Keratinocyte (primary cell): Measurements from ENCODE around the gene TM4SF5. TPM values are rescaled to one million over a fixed set of nuclear protein-coding genes. Genes with fewer than 3 reads are reported as not detected.

ENCODE experiments used
- DNase-seq: peaks from one replicate; pipeline ENCODE4 v3.0.0-alpha.2; 2011; ENCODE audit warnings: low read depth, missing footprints, low spot score
- FAIRE-seq: peaks from 2 replicates; lab custom pipeline; 2011; peaks lifted over from hg19 to GRCh38; lab: Jason Lieb, UNC
- H2AFZ ChIP-seq: 2 replicates; pipeline ENCODE4 v1.6.0; 2012; ENCODE audit warnings: low read length, control low read depth, inconsistent platforms; ENCODE audit not compliant: control insufficient read depth
- H3K27ac ChIP-seq: 2 replicates; pipeline ENCODE4 v1.5.1; 2011; ENCODE audit warnings: low read length; ENCODE audit not compliant: control insufficient read depth, insufficient read depth
- H3K27me3 ChIP-seq: 3 replicates; pipeline ENCODE4 v1.6.0; 2011; ENCODE audit warnings: low read length; ENCODE audit not compliant: control insufficient read depth, insufficient read depth; ENCODE audit errors: extremely low read depth
- H3K36me3 ChIP-seq, 2 experiments: 2 replicates in 1 of 2; 3 replicates in 1 of 2; pipeline ENCODE4 v1.5.1; 2011; ENCODE audit warnings: low read length in 2 of 2, mild to moderate bottlenecking in 1 of 2; ENCODE audit not compliant: control insufficient read depth in 2 of 2, insufficient read depth in 2 of 2; ENCODE audit errors: extremely low read depth in 1 of 2
- H3K4me1 ChIP-seq: 3 replicates; pipeline ENCODE4 v1.5.1; 2011; ENCODE audit warnings: low read length; ENCODE audit not compliant: control insufficient read depth, insufficient read depth; ENCODE audit errors: extremely low read depth
- H3K4me2 ChIP-seq: 3 replicates; pipeline ENCODE4 v1.6.0; 2011; ENCODE audit warnings: low read depth, low read length; ENCODE audit not compliant: control insufficient read depth, insufficient read depth; ENCODE audit errors: extremely low read depth
- H3K4me3 ChIP-seq, 3 experiments: fragments of 200-600 bp in 1 of 3; sonication (generic) in 1 of 3; 2 replicates in 2 of 3; 3 replicates in 1 of 3; pipeline ENCODE4 v1.5.1; 2011 to 2016; ENCODE audit warnings: low read length in 3 of 3, mild to moderate bottlenecking in 3 of 3, control low read depth in 2 of 3, inconsistent platforms in 1 of 3, low read depth in 1 of 3, mixed read lengths in 1 of 3, mixed run types in 1 of 3, moderate library complexity in 1 of 3; ENCODE audit not compliant: control insufficient read depth in 2 of 3, insufficient read depth in 2 of 3; ENCODE audit errors: extremely low read depth in 1 of 3
- H3K79me2 ChIP-seq: 2 replicates; pipeline ENCODE4 v1.6.0; 2012; ENCODE audit warnings: low read length; ENCODE audit not compliant: control insufficient read depth, insufficient read depth
- H3K9ac ChIP-seq: 3 replicates; pipeline ENCODE4 v1.6.0; 2011; ENCODE audit warnings: low read length; ENCODE audit not compliant: control insufficient read depth, insufficient read depth; ENCODE audit errors: extremely low read depth
- H3K9me1 ChIP-seq: 3 replicates; pipeline ENCODE4 v1.6.0; 2011; ENCODE audit warnings: low read length; ENCODE audit not compliant: control insufficient read depth, insufficient read depth; ENCODE audit errors: extremely low read depth
- H3K9me3 ChIP-seq: 2 replicates; pipeline ENCODE4 v1.5.1; 2012; ENCODE audit warnings: low read depth, low read length; ENCODE audit not compliant: control insufficient read depth
- H4K20me1 ChIP-seq: 3 replicates; pipeline ENCODE4 v1.6.0; 2011; ENCODE audit warnings: low read length; ENCODE audit not compliant: control insufficient read depth, insufficient read depth; ENCODE audit errors: extremely low read depth
- EZH2 ChIP-seq: IDR thresholded peaks from one replicate; pipeline ENCODE4 v1.6.1; 2012; ENCODE audit warnings: inconsistent platforms, mild to moderate bottlenecking, low read length, moderate library complexity
- dilution Hi-C: fragments of 300-500 bp; cut with MboI; formaldehyde crosslinking; loops from one replicate; pipeline ENCODE4 v1.7.0; 2020; ENCODE audit warnings: low sequenced_read_pairs; ENCODE audit not compliant: extremely low pct_ligation_motif_present
- polyA plus RNA-seq, 5 experiments: library from polyadenylated mRNA; depleted of rRNA in 3 of 5; stranded (reverse) in 3 of 5; stranded (forward) in 1 of 5; unstranded in 1 of 5; fragments of >200 nt; gene quantifications; 1 replicate in 1 of 5; 2 replicates in 3 of 5; 3 replicates in 1 of 5; pipeline versions ENCODE4 v1.2.1 to v1.2.3, GENCODE V29; 2011 to 2012; ENCODE audit warnings: missing spikeins in 2 of 5, low read depth in 1 of 5, low replicate concordance in 1 of 5
- TF ChIP-seq, protein P1 (sequence below), 3 experiments: IDR thresholded peaks in 1 of 3; conservative IDR thresholded peaks in 1 of 3; optimal IDR thresholded peaks in 1 of 3; 2 replicates in 2 of 3; 3 replicates in 1 of 3; pipeline versions ENCODE3 to v1.5.1; 2011; ENCODE audit warnings: low read length in 3 of 3, mild to moderate bottlenecking in 3 of 3, moderate library complexity in 2 of 3, control low read depth in 1 of 3, inconsistent platforms in 1 of 3; ENCODE audit not compliant: insufficient read depth in 2 of 3; ENCODE audit errors: extremely low read depth in 1 of 3

The TM4SF5 gene
- polyA plus RNA-seq, 1 donor (not counting 4 experiments of a cell fraction or from before 2014, with no cell fraction given), result not detected

DNA sequence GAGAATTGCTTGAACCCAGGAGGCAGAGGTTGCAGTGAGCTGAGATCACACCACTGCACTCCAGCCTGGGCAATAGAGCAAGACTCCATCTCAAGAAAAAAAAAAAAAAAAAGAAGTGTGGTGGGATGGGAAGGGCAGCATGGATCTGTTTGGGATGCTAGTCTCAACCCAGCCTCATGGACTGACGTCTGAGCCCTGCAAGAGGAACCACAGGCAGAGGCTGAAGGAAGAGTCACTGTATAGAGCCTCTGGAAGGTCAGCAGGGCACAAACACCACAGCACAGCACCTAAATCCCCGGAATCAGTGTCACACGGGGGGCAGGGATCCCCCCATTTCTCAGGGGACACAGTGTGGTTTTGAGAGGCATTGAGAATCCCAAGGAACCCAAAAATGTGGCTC lies 21.1 kb upstream of the TM4SF5 start:
- DNase-seq, result no peak
- Histone ChIP-seq H3K4me2 (no peak overlapping the region), H3K4me3 (no peak overlapping the region), H3K9me1 (no peaks in the 10 kb centered on the region), H3K4me1 (no peaks in the 10 kb centered on the region), H3K79me2 (no peaks in the 10 kb centered on the region), H3K36me3 (no peaks in the 10 kb centered on the region), H3K27ac (no peak overlapping the region), H3K27me3 (peaks cover 2% of the 10 kb centered on the region), H2AFZ (no peak overlapping the region), H3K9ac (no peak overlapping the region), H4K20me1 (no peaks in the 10 kb centered on the region), H3K9me3 (no peaks in the 10 kb centered on the region)
- FAIRE-seq, result no peak
- dilution Hi-C loops, result no loop called here
- TF ChIP-seq, protein P1, sequence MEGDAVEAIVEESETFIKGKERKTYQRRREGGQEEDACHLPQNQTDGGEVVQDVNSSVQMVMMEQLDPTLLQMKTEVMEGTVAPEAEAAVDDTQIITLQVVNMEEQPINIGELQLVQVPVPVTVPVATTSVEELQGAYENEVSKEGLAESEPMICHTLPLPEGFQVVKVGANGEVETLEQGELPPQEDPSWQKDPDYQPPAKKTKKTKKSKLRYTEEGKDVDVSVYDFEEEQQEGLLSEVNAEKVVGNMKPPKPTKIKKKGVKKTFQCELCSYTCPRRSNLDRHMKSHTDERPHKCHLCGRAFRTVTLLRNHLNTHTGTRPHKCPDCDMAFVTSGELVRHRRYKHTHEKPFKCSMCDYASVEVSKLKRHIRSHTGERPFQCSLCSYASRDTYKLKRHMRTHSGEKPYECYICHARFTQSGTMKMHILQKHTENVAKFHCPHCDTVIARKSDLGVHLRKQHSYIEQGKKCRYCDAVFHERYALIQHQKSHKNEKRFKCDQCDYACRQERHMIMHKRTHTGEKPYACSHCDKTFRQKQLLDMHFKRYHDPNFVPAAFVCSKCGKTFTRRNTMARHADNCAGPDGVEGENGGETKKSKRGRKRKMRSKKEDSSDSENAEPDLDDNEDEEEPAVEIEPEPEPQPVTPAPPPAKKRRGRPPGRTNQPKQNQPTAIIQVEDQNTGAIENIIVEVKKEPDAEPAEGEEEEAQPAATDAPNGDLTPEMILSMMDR (optimal IDR thresholded peaks at IDR 0.05 in 1 of 3, IDR thresholded peaks at IDR 0.05 in 1 of 3, conservative IDR thresholded peaks at IDR 0.05 in 1 of 3; ENCODE audit: extremely low read depth in 1 of 3, insufficient read depth in 2 of 3, low read length in 3 of 3), result no peak
- no peak for TF ChIP-seq EZH2

DNA sequence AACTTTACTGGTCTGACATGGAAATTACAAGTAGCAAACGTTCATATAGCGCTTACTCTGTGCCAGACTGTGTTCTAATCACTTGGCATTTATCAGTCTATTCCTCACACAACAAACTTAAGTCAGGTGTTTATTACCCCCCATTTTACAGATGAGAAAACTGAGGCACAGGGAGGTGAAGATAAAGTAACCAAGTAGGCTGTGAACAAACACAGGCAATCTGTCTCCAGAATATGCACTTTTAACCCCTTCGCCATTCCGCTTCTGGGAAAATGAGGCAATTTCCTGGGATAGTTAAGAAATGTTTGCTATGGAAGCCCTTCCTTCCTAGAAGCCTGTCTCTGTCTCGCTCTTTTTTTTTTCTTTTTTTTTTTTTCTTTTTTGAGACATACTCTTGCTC lies 19.8 kb upstream of the TM4SF5 start:
- Histone ChIP-seq H3K27ac (no peak overlapping the region), H4K20me1 (no peaks in the 10 kb centered on the region), H3K9me3 (no peaks in the 10 kb centered on the region), H2AFZ (no peak overlapping the region), H3K27me3 (peaks cover 2% of the 10 kb centered on the region), H3K36me3 (no peaks in the 10 kb centered on the region), H3K4me3 (no peak overlapping the region), H3K4me1 (no peaks in the 10 kb centered on the region), H3K79me2 (no peaks in the 10 kb centered on the region), H3K4me2 (no peak overlapping the region), H3K9ac (no peak overlapping the region), H3K9me1 (no peaks in the 10 kb centered on the region)
- dilution Hi-C loops, result no loop called here
- FAIRE-seq (no peak), DNase-seq (no peak)
- TF ChIP-seq, protein P1 (optimal IDR thresholded peaks at IDR 0.05 in 1 of 3, IDR thresholded peaks at IDR 0.05 in 1 of 3, conservative IDR thresholded peaks at IDR 0.05 in 1 of 3; ENCODE audit: extremely low read depth in 1 of 3, insufficient read depth in 2 of 3, low read length in 3 of 3), result no peak
- no peak for TF ChIP-seq EZH2
